ENCODE results near the gene BRMS1L. TPM values are rescaled to one million over a fixed set of nuclear protein-coding genes. Genes with fewer than 3 reads are reported as not detected.
"Not testable (repeated sequence)": the region's sequence is repeated elsewhere in the genome, so short reads cannot be mapped to it uniquely, and the experiment has no call there.

BRMS1L gene, protein sequence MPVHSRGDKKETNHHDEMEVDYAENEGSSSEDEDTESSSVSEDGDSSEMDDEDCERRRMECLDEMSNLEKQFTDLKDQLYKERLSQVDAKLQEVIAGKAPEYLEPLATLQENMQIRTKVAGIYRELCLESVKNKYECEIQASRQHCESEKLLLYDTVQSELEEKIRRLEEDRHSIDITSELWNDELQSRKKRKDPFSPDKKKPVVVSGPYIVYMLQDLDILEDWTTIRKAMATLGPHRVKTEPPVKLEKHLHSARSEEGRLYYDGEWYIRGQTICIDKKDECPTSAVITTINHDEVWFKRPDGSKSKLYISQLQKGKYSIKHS
- 1 to 10 TPM; 2.7 to 9.0 (median 4.3) TPM for polyA plus RNA-seq
- long read RNA-seq, donor 1, result 0 reads
- long read RNA-seq, donor 2, result 0 reads
- long read RNA-seq, donor 3, result 0 reads
- long read RNA-seq, donor 4, result 0 reads
- long read RNA-seq, donor 5, result 0 reads
- long read RNA-seq, donor 6, result 0 reads
- long read RNA-seq, donor 7, result 0 reads
- long read RNA-seq, donor 8, result 0 reads
- long read RNA-seq, donor 9, partial matches to known transcripts, result 0 of 1 reads
- long read RNA-seq, donor 9, other reads (novel, unspliced or antisense), result 0 of 1 reads
- long read RNA-seq, donor 10, partial matches to known transcripts, result 0 of 2 reads
- long read RNA-seq, donor 10, other reads (novel, unspliced or antisense), result 0 of 2 reads

DNA sequence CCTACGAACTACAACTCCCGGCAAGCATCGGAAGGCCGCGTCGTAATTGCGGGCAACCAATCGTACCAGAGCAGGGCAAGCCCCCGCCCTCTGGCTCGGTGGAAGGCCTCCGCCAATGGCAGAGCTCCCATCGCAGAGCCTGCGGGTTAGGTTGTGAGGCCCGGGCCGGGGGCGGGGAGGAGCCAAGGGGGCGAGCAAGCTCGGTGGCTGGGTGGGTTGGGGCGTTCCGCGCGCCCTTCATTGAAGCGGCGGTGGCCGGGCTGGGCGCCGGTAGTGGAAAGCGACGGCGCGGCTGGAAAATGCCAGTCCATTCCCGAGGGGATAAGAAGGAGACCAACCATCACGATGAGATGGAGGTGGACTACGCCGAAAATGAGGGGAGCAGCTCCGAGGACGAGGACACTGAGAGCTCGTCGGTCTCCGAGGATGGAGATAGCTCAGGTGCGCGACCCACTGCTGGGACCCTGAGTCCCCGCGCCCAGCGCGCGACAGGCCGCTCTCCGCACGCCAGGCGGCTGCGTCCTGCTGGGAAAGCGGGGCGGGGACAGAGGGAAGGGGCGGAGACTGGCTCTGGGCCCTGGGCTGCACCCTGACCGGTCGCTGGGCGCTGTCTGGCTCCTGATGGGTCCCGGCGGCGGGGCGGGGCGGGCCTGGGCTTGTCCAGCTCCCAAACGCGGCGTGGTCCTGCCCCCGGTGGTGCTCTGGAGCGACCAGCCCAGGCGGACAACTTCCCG is at the start of gene BRMS1L:
Gene BRMS1L, plus strand, starts transcription at position 121 of the 734 bp plus-strand sequence. Its CDS starts 179 bp downstream, at position 300.
- no peak for FAIRE-seq
- 0 to 1% (median 1%) methylated on average over 60 to 70 of the region's 70 CpGs for WGBS, 3 donors
- no peaks in the 10 kb centered on the region for H3K36me3 ChIP-seq (ENCODE audit: control insufficient read depth in 3 of 3, insufficient read depth in 2 of 3, low read depth in 1 of 3, low read length in 3 of 3)

DNA sequence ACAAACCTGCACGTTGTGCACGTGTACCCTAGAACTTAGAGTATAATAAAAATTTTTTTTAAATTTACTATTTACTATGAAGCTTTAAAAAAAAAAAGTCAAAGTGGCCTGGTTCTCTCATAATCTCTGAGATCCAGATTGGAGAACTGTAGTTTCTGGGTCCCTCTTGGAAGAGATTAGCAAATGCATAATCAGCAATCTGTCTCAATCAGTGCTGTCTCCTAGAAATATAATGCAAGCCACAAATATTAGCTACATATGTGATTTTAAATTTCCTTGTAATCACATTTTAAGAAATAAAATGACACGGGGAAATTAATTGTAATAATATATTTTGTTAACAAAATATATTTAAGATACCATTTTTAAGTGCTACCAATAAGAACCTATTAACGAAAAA is 49.3 kb upstream of the BRMS1L start:
- H3K27me3 ChIP-seq (ENCODE audit: control insufficient read depth in 3 of 3, insufficient read depth in 3 of 3, low read length in 3 of 3), result no peaks in the 10 kb centered on the region
- peak; percentile 15 for FAIRE-seq
- H3K9me3 ChIP-seq (ENCODE audit: control insufficient read depth in 2 of 2, insufficient read depth in 1 of 2, low read depth in 1 of 2, low read length in 1 of 2), result peaks cover 0 to 7% of the 10 kb centered on the region in 2 donors
- no peaks in the 10 kb centered on the region for H3K4me1 ChIP-seq (ENCODE audit: control insufficient read depth in 3 of 3, insufficient read depth in 2 of 3, low read depth in 1 of 3, low read length in 2 of 3)
- H3K36me3 ChIP-seq (ENCODE audit: control insufficient read depth in 3 of 3, insufficient read depth in 2 of 3, low read depth in 1 of 3, low read length in 3 of 3), result peaks cover 0 to 9% (median 0%) of the 10 kb centered on the region in 3 donors
- WGBS, 3 donors, result 90 to 95% (median 93%) methylated on average over 4 of the region's 4 CpGs
- no peak for DNase-seq
- H3K4me3 ChIP-seq (ENCODE audit: low read depth in 1 of 3, low read length in 3 of 3), result no peak overlapping the region
- no peak overlapping the region for H3K27ac ChIP-seq (ENCODE audit: low read depth in 1 of 3, low read length in 2 of 3)

More for the DNA sequence above, at the start of gene BRMS1L:
- Histone ChIP-seq H3K9me3 (ENCODE audit: control insufficient read depth in 2 of 2, insufficient read depth in 1 of 2, low read depth in 1 of 2, low read length in 1 of 2) (no peaks in the 10 kb centered on the region), H3K27ac (ENCODE audit: low read depth in 1 of 3, low read length in 2 of 3) (peak within 1 kb of the TSS; percentile 90 to 99 (median 95)), H3K4me3 (ENCODE audit: low read depth in 1 of 3, low read length in 3 of 3) (peak within 1 kb of the TSS; percentile 77 to 96 (median 91)), H3K4me1 (ENCODE audit: control insufficient read depth in 3 of 3, insufficient read depth in 2 of 3, low read depth in 1 of 3, low read length in 2 of 3) (no peaks in the 10 kb centered on the region), H3K27me3 (ENCODE audit: control insufficient read depth in 3 of 3, insufficient read depth in 3 of 3, low read length in 3 of 3) (no peaks in the 10 kb centered on the region)
- peak; percentile 98 to 99 for DNase-seq

DNA sequence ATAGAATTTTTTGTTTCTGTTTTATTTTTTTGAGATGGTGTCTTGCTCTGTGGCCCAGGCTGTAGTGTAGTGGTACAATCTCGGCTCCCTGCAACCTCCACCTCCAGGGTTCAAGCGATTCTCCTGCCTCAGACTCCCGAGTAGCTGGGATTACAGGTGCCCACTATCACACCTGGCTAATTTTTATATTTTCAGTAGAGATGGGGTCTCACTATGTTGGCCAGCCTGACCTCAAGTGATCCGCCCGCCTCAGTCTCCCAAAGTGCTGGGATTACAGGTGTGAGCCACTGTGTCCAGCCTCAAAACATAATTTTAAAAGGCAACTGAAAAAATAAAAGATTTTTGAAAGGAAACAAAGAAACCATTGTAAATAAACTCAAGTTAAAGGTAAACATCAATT is 48.6 kb upstream of the BRMS1L start:
- H3K4me1 ChIP-seq (ENCODE audit: control insufficient read depth in 3 of 3, insufficient read depth in 2 of 3, low read depth in 1 of 3, low read length in 2 of 3); H3K9me3 ChIP-seq (ENCODE audit: control insufficient read depth in 2 of 2, insufficient read depth in 1 of 2, low read depth in 1 of 2, low read length in 1 of 2); H3K27me3 ChIP-seq (ENCODE audit: control insufficient read depth in 3 of 3, insufficient read depth in 3 of 3, low read length in 3 of 3); DNase-seq; FAIRE-seq; H3K27ac ChIP-seq (ENCODE audit: low read depth in 1 of 3, low read length in 2 of 3); H3K4me3 ChIP-seq (ENCODE audit: low read depth in 1 of 3, low read length in 3 of 3); H3K36me3 ChIP-seq (ENCODE audit: control insufficient read depth in 3 of 3, insufficient read depth in 2 of 3, low read depth in 1 of 3, low read length in 3 of 3): not testable (repeated sequence)
- WGBS, 3 donors, result 94 to 96% (median 95%) methylated on average over 5 of the region's 5 CpGs

DNA sequence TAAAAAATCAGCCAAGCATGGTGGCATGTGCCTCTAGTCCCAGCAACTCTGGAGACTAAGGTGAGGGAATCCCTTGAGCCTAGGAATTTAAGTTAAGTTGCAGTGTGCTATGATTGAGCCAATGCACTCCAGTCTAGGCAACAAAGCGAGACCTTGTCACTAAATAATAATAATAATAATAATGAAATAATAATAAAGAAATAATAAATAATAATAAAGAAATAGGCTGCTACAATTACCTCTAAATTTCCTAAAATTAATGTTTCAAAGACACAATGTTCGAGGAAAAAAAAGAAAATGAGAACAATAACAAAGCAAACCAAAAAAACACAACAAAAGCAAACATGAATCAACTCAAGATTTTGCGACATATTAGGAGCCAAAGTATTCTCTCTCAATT is 46.8 kb upstream of the BRMS1L start:
- WGBS, 3 donors, result 94 to 99% (median 96%) methylated on average over 3 of the region's 3 CpGs
- no peaks in the 10 kb centered on the region for H3K4me1 ChIP-seq (ENCODE audit: control insufficient read depth in 3 of 3, insufficient read depth in 2 of 3, low read depth in 1 of 3, low read length in 2 of 3)
- no peaks in the 10 kb centered on the region for H3K27me3 ChIP-seq (ENCODE audit: control insufficient read depth in 3 of 3, insufficient read depth in 3 of 3, low read length in 3 of 3)
- DNase-seq, result no peak
- no peak overlapping the region for H3K27ac ChIP-seq (ENCODE audit: low read depth in 1 of 3, low read length in 2 of 3)
- peaks cover 0 to 5% (median 0%) of the 10 kb centered on the region in 3 donors for H3K36me3 ChIP-seq (ENCODE audit: control insufficient read depth in 3 of 3, insufficient read depth in 2 of 3, low read depth in 1 of 3, low read length in 3 of 3)
- no peak overlapping the region for H3K4me3 ChIP-seq (ENCODE audit: low read depth in 1 of 3, low read length in 3 of 3)
- H3K9me3 ChIP-seq (ENCODE audit: control insufficient read depth in 2 of 2, insufficient read depth in 1 of 2, low read depth in 1 of 2, low read length in 1 of 2), result peaks cover 0 to 7% of the 10 kb centered on the region in 2 donors
- no peak for FAIRE-seq

DNA sequence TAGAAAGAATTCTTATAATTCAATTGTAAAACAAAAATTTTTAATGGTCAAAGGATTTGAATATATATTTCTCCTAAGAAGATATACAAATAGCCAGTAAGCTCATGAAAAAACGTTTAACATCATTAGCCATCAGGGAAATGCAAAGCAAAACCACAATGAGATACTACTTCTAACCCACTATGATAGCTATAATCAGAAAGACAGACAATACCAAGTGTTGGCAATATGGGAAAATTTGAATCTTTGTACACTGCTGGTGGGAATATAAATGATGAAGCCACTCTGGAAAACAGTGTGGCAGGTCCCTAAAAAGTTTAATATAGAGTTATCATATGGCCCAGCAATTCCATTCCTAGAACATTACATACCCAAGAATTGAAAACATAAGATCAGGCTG is 42.4 kb upstream of the BRMS1L start:
- no peak for DNase-seq
- no peak overlapping the region for H3K27ac ChIP-seq (ENCODE audit: low read depth in 1 of 3, low read length in 2 of 3)
- H3K4me1 ChIP-seq (ENCODE audit: control insufficient read depth in 3 of 3, insufficient read depth in 2 of 3, low read depth in 1 of 3, low read length in 2 of 3), result no peaks in the 10 kb centered on the region
- WGBS, 3 donors, result 41 to 57% (median 47%) methylated on average over 1 of the region's 1 CpG
- peaks cover 0 to 8% (median 0%) of the 10 kb centered on the region in 3 donors for H3K36me3 ChIP-seq (ENCODE audit: control insufficient read depth in 3 of 3, insufficient read depth in 2 of 3, low read depth in 1 of 3, low read length in 3 of 3)
- peaks cover 0 to 7% of the 10 kb centered on the region in 2 donors for H3K9me3 ChIP-seq (ENCODE audit: control insufficient read depth in 2 of 2, insufficient read depth in 1 of 2, low read depth in 1 of 2, low read length in 1 of 2)
- no peak for FAIRE-seq
- H3K27me3 ChIP-seq (ENCODE audit: control insufficient read depth in 3 of 3, insufficient read depth in 3 of 3, low read length in 3 of 3), result no peaks in the 10 kb centered on the region
- no peak overlapping the region for H3K4me3 ChIP-seq (ENCODE audit: low read depth in 1 of 3, low read length in 3 of 3)

DNA sequence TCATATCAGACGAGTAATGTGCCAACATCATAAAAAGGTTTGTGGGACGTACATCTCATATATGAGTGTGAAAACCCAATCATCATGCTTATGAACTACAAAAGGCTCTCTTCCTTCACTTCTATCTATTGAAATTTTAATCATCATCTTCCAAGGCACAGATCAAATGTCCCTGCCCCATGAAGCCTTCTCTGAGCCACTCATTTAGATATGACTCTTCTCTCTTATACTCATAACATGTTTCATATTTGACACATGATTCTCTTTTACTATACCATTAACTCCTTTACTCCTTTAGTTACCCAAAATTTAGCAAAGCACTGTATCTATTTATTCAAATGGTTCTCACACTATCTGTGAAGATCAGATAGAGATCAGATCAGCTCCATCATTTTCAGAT is 39.3 kb upstream of the BRMS1L start:
- 82 to 85% (median 84%) methylated on average over 2 of the region's 2 CpGs for WGBS, 3 donors
- Histone ChIP-seq H3K4me3 (ENCODE audit: low read depth in 1 of 3, low read length in 3 of 3) (no peak overlapping the region), H3K36me3 (ENCODE audit: control insufficient read depth in 3 of 3, insufficient read depth in 2 of 3, low read depth in 1 of 3, low read length in 3 of 3) (peaks cover 0 to 6% (median 0%) of the 10 kb centered on the region in 3 donors), H3K27me3 (ENCODE audit: control insufficient read depth in 3 of 3, insufficient read depth in 3 of 3, low read length in 3 of 3) (no peaks in the 10 kb centered on the region), H3K9me3 (ENCODE audit: control insufficient read depth in 2 of 2, insufficient read depth in 1 of 2, low read depth in 1 of 2, low read length in 1 of 2) (no peaks in the 10 kb centered on the region), H3K27ac (ENCODE audit: low read depth in 1 of 3, low read length in 2 of 3) (no peak overlapping the region), H3K4me1 (ENCODE audit: control insufficient read depth in 3 of 3, insufficient read depth in 2 of 3, low read depth in 1 of 3, low read length in 2 of 3) (no peaks in the 10 kb centered on the region)
- DNase-seq (no peak), FAIRE-seq (no peak)

DNA sequence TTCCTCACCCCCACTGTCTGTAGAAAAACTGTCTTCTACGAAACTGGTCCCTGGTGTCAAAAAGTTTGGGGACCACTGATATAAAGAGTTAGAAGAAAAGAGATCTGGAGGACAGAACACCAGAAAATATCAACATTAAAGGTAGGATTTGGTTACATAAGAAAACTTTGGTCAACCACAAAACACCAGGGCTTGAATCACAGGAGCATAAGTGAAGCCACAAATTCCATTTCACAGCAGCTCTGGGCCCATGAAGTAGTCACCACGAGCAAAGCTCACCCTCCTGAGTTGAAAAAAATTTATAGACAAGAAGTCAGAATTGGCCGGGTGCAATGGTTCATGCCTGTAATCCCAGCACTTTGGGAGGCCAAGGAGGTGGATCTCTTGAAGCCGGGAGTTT is 36.5 kb upstream of the BRMS1L start:
- WGBS, 3 donors, result 84 to 94% (median 86%) methylated on average over 4 of the region's 4 CpGs
- FAIRE-seq, result no peak
- Histone ChIP-seq H3K27ac (ENCODE audit: low read depth in 1 of 3, low read length in 2 of 3) (no peak overlapping the region), H3K9me3 (ENCODE audit: control insufficient read depth in 2 of 2, insufficient read depth in 1 of 2, low read depth in 1 of 2, low read length in 1 of 2) (no peaks in the 10 kb centered on the region), H3K36me3 (ENCODE audit: control insufficient read depth in 3 of 3, insufficient read depth in 2 of 3, low read depth in 1 of 3, low read length in 3 of 3) (peaks cover 0 to 3% (median 0%) of the 10 kb centered on the region in 3 donors), H3K4me1 (ENCODE audit: control insufficient read depth in 3 of 3, insufficient read depth in 2 of 3, low read depth in 1 of 3, low read length in 2 of 3) (no peaks in the 10 kb centered on the region), H3K4me3 (ENCODE audit: low read depth in 1 of 3, low read length in 3 of 3) (no peak overlapping the region), H3K27me3 (ENCODE audit: control insufficient read depth in 3 of 3, insufficient read depth in 3 of 3, low read length in 3 of 3) (no peaks in the 10 kb centered on the region)
- DNase-seq, result no peak

DNA sequence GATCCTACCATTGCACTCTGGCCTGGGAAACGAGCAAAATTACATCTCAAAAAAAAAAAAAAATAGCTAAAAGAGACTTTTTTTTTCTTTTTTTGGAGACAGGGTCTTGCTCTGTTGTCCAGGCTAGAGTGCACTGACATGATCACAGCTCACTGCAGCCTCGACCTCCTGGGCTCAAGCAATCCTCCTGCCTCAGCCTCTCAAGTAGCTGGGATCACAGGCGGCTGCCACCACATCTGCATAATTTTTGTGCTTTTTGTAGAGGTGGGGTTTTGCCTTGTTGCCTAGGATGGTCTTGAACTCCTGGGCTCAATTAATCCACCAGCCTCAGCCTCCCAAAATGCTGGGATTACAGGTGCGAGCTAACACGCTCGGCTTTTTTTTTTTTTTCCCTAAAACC is 28.3 kb upstream of the BRMS1L start:
- WGBS, 3 donors, result 92 to 95% (median 95%) methylated on average over 6 of the region's 6 CpGs
- FAIRE-seq (no peak), DNase-seq (no peak)
- Histone ChIP-seq H3K4me1 (ENCODE audit: control insufficient read depth in 3 of 3, insufficient read depth in 2 of 3, low read depth in 1 of 3, low read length in 2 of 3) (no peaks in the 10 kb centered on the region), H3K27ac (ENCODE audit: low read depth in 1 of 3, low read length in 2 of 3) (no peak overlapping the region), H3K27me3 (ENCODE audit: control insufficient read depth in 3 of 3, insufficient read depth in 3 of 3, low read length in 3 of 3) (no peaks in the 10 kb centered on the region), H3K4me3 (ENCODE audit: low read depth in 1 of 3, low read length in 3 of 3) (no peak overlapping the region), H3K9me3 (ENCODE audit: control insufficient read depth in 2 of 2, insufficient read depth in 1 of 2, low read depth in 1 of 2, low read length in 1 of 2) (no peaks in the 10 kb centered on the region), H3K36me3 (ENCODE audit: control insufficient read depth in 3 of 3, insufficient read depth in 2 of 3, low read depth in 1 of 3, low read length in 3 of 3) (peaks cover 0 to 5% (median 0%) of the 10 kb centered on the region in 3 donors)

All from small intestine (tissue), 16 donors.